Stimulated activated CD4-positive, alpha-beta T cell treated with anti-CD3 and anti-CD28 coated beads, TNF-alpha, amount 100 ng/mL, for 24 hours (primary cell): Measurements from ENCODE around the gene RASGRF1.

Experiments used
- DNase-seq, 3 experiments: peaks; one replicate each; pipeline ENCODE4 v3.0.0-alpha.2; 2020; ENCODE audit warnings: low read depth in 3 of 3

RASGRF1 gene

GRCh38 chr15:78985859-78986475, 104.6 kb downstream of the RASGRF1 start:
- no peak for DNase-seq

- DNase-seq, result no peak
Measured at GRCh38 chr15:78984041-78984440, 106.5 kb downstream of the RASGRF1 start.

GRCh38 chr15:78983146-78983918, 107.2 kb downstream of the RASGRF1 start:
- DNase-seq, result no peak

- DNase-seq, result no peak
Measured at GRCh38 chr15:78982736-78983135, 107.8 kb downstream of the RASGRF1 start.

GRCh38 chr15:78981532-78982313, 108.9 kb downstream of the RASGRF1 start:
- no peak for DNase-seq

- peak in 1 of 3 experiments; percentile 10 for DNase-seq
Measured at GRCh38 chr15:78979456-78980320, 110.9 kb downstream of the RASGRF1 start.

GRCh38 chr15:78978601-78979179, 111.9 kb downstream of the RASGRF1 start:
- DNase-seq, result no peak

GRCh38 chr15:78977591-78978347, 112.8 kb downstream of the RASGRF1 start:
- DNase-seq, result no peak

- DNase-seq, result no peak
Measured at GRCh38 chr15:78977091-78977571, 113.4 kb downstream of the RASGRF1 start.

- no peak for DNase-seq
Measured at GRCh38 chr15:78976691-78977090, 113.9 kb downstream of the RASGRF1 start.

GRCh38 chr15:78974272-78974918, 116.2 kb downstream of the RASGRF1 start:
- DNase-seq, result no peak

- DNase-seq, result no peak
Measured at GRCh38 chr15:78969687-78970349, 120.8 kb downstream of the RASGRF1 start.

GRCh38 chr15:78968539-78969271, 121.9 kb downstream of the RASGRF1 start:
- DNase-seq, result no peak

GRCh38 chr15:78968114-78968513, 122.5 kb downstream of the RASGRF1 start:
- DNase-seq, result no peak

GRCh38 chr15:78960308-78960707, 130.3 kb downstream of the RASGRF1 start:
- DNase-seq, result no peak

GRCh38 chr15:78959360-78959759, 131.2 kb downstream of the RASGRF1 start:
- DNase-seq, result no peak

GRCh38 chr15:78957416-78958093, 133.0 kb downstream of the RASGRF1 start:
- DNase-seq, result no peak

GRCh38 chr15:78956937-78957336, 133.6 kb downstream of the RASGRF1 start:
- DNase-seq, result no peak
